ENCODE data around the gene ULK4.
"Not testable (repeated sequence)": the region's sequence is repeated elsewhere in the genome, so short reads cannot be mapped to it uniquely, and the experiment has no call there.

Gene ULK4

DNA sequence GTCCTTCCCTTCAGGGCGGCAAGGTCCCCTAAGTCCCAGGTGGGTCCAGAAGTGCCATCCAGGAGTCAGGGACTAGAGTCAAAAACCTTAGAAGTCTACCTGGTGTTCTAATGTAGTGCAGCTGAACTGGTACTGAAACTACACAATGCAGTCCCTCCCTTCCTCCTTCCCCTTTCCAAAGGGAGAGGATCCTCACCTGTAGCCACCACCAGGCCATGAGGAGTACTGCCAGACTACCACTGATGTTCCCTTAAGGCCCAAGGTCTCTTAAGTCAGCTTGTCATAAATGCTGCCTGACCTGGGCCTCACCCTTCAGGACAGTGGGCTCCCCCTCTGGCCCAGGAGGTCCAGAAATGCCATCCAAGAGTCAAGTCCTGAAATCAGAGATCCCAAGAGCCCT is 98.9 kb downstream of the ULK4 start:
- no peak for DNase-seq

DNA sequence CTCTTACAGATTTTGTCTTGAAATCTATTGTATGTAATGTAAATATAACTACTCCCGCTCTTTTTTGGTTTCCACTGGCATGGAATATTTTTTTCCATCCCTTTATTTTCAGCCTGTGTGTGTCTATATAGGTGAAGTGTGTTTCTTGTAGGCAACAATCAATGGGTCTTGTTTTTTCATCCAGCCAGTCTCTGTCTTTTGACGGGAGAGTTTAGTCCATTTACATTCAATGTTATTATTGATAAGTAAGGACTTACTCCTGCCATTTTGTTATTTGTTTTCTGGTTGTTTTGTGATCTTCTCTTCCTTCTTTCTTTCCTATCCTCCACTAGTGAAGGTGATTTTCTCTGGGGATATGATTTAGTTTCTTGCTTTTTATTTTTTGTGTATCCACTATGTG is 101.4 kb downstream of the ULK4 start:
- DNase-seq: not testable (repeated sequence)

DNA sequence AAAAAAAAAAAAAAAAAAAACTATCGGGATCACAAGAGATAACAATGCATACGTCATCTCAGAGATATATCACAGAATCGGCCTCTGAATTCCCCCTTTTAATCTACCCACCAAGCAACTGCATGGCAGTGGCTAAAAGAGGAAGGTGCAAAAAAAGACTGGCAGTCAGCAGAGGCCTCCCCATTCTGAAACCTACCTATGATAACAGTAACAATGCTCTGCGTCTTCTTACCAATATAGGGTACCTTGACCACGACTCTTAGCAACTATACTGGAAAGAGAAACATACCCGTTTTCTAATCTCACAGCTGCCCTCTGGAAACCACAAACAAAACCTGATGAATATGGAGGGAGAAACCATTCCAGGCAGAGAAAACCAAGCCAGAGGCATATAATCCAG is 106.9 kb downstream of the ULK4 start:
- no peak for DNase-seq

DNA sequence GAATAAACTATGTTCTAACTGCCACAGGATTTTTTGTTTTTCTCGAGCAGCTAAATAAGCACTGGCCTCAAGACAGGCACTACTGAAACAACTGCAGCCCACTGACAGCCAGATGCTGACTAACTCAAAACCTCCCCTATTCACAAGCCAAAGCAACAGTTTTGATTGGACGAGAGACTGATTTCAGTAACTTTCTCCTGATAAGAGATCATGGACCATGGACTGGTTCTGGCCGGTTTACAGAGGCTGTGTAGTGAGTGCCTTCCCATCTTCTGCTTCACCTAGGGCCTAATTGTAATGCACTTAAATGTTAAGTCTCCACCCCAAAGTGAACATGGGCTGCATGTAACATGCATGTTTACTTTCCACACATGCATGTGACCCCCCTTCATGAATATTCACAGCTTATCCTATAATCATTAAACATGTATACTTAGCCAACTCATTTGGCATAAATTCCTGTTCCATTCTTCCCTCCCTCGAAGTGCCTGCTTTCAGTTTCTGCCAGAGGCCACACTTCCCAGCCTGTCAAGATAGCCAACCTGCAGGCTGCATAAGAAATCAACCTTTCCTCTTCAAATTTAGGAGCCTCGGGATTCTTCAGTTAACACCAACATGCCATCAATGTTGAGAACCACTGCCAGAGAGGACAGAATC is 108.2 kb downstream of the ULK4 start:
- DNase-seq: no peak

DNA sequence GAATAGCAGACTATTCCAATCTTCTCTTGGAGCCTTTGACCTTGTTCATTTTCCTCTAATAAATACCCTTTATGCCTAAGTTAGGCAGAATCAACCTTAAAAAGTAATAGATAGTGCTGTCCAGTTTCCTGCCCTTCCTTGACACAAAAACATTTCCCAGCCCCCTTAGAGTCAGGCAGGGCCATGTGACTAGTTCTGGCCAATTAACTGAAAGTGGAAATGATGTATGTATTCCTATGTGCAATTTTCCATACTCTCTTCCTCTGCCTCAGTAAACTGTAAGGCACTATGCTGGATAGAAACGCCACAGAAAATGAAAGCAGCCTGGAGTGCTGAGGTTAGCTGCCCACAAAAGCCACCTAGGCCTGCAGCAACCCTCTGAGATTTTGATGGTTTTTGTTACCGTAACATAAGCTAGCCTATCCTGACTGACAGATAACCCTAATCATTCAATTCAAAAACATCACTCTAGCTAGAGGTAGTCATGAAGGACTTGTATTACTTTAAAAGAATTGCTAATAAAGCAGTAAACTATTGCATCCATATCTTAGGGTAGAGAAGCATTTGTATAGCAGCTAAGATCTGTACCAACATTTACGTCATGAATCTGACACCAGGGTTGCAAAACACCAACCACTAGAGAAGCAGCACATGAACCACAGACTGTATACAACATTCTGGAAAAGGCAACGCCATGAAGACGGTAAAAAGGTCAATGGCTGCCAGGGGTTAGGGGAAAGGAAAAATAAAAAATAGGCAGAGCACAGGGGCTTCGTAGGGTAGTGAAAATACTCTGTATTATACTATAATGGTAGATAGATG is 112.9 kb downstream of the ULK4 start:
- no peak for DNase-seq

DNA sequence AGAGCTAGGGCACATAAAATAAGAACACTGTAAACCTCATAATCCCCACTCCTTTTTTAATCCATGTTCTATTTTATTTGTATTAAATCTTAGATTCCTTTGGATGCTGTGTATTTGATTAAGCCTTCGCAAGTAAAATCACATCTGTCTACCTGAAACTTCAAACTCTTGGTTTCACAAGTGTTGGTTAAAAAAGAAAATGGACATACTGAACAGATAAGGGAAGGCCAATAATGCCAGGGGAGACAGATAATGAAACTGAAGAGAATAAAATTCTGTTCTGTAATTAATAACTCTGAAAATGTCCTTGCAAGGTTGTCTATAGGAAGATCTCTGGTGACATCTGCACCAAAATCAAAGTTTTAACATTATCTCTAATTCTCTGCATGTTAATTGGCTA is 114.2 kb downstream of the ULK4 start:
- no peak for DNase-seq

DNA sequence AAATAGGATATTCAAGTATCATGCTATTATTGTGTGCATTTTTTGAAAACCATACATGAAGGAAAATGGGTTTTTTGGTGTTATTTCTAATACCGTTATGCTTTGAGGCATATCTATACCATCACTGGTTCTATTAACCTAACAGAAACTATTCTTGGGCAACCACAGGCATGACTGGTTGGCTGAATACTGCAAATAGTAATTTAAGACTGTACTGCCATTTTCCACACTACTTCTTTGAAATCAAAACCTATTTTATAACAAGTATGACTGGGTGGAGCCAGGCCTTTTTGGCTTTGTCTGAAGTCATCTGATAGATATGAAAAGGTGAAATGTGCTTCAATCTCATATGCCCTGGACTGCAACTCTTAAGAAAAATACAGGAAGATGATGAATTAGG is 115.1 kb downstream of the ULK4 start:
- no peak for DNase-seq

DNA sequence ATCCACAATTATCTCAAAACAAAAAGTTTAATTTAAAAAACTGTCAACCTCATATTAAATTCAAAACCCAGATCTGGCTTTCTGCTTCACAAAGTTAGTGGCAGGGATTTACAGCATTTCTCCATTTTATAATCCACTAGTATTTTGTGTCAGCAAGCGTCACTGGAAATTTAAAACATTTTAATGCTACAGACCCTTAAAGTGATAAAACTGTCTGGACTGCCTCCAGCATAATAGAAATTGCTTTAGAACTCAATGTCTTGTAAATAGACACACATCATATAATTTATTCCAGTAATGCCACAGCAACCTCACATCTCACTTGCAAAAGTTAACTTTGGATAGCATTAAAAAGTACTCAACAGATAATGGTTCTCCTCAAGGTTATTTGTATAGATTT is 116.1 kb downstream of the ULK4 start:
- no peak for DNase-seq

DNA sequence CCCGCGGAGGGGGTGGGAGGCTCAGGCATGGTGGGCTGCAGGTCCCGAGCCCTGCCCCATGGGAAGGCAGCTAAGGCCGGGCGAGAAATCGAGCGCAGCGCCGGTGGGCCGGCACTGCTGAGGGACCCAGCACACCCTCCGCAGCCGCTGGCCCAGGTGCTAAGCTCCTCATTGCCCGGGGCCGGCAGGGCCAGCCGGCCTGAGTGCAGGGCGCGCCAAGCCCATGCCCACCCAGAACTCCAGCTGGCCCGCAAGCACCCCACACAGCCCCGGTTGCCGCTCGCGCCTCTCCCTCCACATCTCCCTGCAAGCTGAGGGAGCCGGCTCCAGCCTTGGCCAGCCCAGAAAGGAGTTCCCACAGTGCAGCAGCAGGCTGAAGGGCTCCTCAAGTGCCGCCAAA is 117.6 kb downstream of the ULK4 start:
- not testable (repeated sequence) for DNase-seq

DNA sequence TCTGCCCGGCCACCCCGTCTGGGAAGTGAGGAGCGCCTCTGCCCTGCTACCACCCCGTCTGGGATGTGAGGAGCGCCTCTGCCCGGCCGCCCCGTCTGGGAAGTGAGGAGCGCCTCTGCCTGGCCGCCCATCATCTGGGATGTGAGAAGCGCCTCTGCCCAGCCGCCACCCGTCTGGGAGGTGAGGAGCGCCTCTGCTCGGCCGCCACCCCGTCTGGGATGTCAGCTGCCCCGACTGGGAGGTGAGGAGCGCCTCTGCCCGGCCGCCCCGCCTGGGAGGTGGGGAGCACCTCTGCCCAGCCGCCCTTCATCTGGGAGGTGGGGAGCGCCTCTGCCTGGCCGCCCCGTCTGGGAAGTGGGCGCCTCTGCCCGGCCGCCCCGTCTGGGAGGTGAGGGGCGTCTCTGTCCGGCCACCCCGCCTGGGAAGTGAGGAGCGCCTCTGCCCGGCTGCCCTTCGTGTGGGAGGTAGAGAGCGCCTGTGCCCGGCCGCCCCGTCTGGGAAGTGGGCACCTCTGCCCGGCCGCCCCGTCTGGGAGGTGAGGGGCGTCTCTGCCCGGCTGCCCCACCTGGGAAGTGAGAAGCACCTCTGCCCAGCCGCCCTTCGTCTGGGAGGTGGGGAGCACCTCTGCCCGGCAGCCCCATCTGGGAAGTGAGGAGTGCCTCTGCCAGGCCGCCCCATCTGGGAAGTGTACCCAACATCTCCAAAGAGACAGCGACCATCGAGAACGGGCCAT is 120.8 kb downstream of the ULK4 start:
- DNase-seq: not testable (repeated sequence)

DNA sequence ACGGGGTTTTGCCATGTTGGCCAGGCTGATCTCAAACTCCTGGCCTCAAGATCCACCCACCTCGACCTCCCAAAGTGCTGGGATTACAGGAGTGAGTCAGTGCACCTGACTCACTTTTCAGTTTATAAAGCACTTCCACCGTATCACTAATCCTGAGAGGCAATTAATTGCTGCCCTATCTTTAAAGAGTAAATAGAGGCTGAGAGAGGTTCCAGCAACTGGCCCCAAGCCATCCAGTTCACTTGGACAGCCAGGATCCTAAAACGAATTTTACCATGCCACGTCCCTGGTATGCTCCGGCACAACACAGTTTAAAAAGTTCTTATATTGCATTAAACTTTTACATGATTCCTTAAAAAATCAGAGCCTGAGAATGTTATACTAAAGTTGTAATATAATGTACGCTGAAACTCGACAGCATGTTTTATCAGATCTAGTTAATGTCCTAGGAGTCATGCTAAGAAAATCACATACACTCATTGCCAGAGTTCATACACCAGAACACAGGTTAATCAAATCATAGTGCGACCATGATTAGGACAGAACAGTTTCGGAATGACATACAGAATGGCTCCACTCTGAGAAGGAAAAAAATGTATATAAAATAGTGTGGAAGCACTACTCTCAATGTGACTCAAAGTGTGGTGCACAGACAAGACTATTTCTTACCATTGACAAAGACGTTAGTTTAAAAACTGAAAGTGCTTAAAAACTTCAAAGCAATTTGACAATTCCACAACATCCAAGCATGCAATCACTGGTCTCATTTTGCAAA is 125.4 kb downstream of the ULK4 start:
- DNase-seq: no peak

DNA sequence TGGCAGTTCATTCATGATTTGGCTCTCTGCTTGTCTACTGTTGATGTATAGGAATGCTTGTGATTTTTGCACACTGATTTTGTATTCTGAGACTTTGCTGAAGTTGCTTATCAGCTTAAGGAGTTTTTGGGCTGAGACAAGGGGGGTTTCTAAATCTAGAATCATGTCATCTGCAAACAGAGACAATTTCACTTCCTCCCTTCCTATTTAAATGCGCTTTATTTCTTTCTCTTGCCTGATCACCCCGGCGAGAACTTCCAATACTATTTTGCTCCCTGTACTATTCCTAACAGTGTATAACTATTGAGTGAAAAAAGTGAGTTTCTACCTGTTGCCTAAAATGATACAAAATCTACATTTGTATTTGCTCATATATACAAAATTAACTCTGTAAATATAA is 128.3 kb downstream of the ULK4 start:
- no peak for DNase-seq

DNA sequence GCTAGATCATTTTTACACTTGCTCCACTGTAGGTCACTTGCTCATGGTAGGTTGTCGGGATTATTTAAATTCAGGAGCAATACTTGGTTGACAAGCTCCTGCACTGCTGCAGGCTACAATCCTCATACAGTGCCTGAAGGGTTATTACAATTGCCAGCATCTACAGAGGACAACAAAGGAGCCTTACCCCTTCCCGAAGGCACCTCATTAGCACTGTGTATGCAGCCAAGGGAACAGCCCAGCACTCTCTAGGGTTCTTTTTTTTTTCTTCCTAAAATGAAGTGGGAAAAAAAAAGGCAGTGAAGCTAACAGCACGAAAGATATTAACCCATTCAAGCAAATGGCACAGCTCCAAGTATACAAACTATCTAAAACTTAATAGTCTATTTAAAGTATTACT is 142.7 kb downstream of the ULK4 start:
- no peak for DNase-seq

DNA sequence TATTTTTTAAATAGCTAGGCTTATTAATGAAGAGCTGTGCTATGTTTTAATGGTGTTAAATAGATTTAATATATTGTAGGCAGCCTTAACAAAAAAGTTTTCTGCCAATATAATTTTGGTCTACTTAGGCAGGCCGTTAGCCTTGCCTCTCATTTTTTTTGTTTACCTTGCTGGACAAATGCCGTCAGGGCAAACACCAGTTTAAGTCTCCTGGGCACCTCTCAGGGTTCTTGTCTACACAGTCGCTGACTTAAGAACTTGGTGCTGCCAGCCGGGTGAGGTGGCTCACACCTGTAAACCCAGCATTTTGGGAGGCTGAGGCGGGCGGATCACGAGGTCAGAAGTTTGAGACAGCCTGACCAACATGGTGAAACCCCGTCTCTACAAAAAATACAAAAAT is 153.3 kb downstream of the ULK4 start:
- DNase-seq: no peak

DNA sequence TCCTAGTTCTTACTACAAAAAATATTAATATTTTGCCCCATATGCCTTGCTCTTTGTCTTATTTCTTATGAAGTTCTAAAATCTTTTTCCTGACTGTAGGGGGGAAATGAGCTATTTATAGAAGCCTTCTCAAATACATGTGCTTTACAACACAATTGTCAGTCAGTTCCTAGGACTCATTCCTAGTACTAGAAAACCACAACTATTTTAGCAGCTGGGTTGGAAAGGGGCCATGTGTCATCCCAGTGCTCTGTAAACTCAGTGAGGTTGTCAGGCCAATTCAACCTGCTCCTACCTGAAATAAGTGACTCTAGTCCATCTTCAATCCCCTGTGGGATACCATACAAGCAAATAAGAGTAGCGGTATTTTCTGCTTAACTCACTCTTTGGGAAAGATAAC is 153.8 kb downstream of the ULK4 start:
- DNase-seq: no peak

DNA sequence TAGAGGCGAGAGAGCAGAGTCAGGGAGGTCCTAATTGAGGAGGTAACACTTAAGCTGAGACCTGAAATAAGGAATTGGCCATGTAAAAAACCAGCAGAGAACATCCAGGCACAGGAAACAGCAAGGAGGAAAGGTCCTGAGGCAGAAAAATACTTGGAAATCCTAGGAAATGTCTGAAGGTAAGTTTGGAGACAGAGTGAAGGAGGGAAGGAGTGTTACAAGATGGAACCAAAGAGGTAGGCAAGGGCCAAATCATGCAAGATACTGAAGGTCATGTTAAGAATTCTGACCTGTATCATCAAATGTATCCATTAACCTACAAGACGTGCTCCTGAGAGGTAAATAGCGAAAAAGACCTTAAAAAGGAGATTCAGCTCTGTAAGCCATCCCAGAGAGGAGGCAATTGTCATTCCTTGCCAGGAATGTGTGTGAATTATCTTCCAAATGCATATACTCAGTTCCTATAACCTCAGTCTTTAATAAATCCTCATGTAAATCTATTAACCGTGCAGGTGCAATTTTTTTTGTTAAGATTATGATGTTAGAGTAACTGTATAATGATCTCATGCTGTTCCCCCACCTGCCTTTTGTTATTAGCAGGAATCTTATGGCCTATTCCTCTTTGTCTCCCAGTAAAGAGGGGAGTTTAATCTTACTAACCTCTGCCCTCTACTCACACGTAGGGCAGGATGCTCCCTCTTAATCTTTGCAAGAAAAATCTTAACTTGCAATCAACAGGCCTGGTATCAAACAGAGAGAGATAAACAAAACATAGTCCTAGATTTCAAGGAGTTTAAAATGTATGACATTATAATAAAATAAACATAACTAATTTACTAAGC is 166.9 kb downstream of the ULK4 start:
- no peak for DNase-seq

DNA sequence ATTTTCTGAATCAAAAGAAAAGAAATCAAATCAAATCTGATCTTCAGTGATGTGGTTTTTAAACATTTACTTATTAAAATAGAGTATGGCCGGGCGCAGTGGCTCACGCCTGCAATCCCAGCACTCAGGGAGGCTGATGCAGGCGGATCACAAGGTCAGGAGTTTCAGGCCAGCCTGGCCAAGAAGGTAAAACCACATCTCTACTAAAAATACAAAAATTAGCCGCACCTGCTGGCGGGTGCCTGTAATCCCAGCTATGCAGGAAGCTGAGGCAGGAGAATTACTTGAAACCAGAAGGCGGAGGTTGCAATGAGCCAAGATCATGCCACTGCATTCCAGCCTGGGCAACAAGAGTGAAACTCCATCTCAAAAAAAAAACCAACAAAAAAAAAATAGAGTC is 169.1 kb downstream of the ULK4 start:
- no peak for DNase-seq

DNA sequence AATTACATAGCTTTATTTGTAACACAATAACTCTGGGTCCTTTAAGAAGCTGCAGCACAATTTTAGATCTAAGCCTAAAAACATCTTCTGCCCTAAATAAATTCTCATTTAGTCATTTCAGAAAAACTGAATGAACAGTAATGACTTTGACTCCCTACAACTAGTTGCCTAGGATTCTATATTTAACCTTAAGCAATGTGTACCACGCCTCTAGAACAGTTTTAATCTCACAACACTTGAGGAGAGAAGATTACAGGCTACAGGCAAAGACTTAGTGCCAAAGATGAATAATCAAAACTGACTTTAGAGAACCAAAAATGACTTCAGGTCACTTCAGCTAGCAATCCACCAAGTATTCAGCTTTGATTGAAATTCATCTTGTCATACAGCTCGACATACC is 192.8 kb downstream of the ULK4 start:
- no peak for DNase-seq

DNA sequence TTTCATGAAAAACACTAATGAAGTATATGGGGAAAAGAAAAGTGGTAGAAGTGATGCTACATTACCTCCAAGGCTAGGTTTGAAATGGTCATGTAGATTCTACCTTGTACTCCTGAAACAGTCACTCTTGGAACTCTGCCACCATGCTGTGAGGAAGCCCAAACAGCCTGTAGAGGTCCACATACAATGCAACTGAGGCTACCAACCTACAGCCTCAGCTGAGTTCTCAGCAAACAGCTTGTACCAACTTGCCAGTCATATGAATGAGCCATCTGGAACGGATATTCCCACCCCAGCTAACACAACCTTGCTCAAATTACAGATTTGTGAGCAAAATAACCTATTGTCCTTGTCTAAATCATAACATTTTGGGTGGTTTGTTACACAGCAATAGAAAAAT is 193.5 kb downstream of the ULK4 start:
- DNase-seq: no peak

DNA sequence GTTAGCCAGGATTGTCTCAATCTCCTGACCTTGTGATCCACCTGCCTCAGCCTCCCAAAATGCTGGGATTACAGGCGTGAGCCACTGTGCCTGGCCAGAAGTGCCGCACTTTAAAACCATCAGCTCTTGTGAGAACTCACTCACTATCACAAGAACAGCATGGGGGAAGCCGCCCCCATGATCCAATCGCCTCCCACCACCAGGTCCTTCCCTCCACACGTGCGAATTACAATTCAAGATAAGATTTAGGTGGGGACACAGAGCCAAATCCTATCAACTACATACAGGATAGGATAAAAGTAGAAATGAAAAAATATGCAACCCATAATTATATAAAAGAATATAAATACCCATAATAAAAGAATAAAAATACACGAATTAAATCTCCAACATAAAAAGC is 199.0 kb downstream of the ULK4 start:
- DNase-seq: not testable (repeated sequence)

DNA sequence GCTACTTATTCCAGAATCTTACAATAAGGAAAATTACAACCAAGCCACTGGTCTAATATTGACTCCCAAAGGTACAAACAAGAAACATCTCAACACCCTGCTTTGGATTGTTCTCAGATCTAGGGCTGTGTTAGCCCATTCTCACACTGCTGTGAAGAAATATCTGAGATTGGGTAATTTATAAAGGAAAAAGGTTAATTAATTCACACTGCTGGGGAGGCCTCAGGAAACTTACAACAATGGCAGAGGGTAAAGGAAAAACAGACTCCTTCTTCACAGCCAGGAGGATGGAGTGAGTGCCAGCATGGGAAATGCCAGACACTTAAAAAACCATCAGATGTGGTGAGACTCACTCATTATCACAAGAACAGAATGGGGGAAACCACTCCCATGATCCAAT is 208.3 kb downstream of the ULK4 start:
- DNase-seq: no peak

DNA sequence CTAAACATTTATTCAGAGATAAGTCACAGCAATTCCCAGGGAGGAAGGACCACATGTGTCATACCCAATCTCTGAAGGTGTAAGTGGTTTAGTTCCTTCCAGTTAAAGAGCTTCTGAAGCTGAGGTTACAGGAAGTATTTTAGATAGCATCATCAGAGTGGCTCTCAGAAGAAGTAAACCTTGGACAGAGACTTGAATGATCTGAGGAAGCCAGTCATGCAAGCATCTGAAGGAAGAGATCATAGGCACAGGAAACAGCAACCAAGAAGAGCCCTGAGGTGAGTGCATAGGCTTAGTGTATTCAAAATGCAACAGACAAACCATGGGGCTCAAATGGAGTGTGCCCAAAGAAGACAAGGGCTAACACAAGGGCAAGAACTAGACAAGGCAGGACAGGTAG is 210.3 kb downstream of the ULK4 start:
- DNase-seq: no peak
